ENCODE measurements around the gene CDK1. TPM values are rescaled to one million over a fixed set of nuclear protein-coding genes. Genes with fewer than 3 reads are reported as not detected.

Gene CDK1
- total RNA-seq, 2 experiments from 2014 or later = 155 to 156 TPM

DNA sequence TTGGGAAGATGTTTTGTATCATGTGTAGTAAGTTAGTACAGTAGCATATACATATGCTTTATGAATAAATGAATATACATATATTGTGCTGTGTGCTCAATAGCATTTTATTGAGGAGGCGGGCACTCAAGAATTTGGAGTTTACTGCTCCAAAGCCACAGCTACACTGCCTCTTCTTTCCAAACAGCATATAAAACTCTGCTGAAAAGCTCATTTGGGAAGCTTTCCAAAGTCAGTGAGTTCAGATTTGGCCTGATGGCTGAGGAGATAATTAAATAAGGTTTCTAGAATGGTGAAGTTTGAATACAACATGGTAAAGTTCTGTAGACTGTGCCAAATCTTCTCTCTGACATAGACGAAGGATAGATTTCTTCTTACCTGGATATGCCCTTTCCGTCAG is 29.8 kb downstream of the CDK1 start:
- CTCF ChIA-PET (ENCODE audit: unreplicated experiment) = no interaction called here
- TF ChIP-seq EZH2phosphoT487 (IDR thresholded peaks at IDR 0.05; ENCODE audit: borderline replicate concordance, low read depth, low read length) = no peak
- TF ChIP-seq, protein P1, sequence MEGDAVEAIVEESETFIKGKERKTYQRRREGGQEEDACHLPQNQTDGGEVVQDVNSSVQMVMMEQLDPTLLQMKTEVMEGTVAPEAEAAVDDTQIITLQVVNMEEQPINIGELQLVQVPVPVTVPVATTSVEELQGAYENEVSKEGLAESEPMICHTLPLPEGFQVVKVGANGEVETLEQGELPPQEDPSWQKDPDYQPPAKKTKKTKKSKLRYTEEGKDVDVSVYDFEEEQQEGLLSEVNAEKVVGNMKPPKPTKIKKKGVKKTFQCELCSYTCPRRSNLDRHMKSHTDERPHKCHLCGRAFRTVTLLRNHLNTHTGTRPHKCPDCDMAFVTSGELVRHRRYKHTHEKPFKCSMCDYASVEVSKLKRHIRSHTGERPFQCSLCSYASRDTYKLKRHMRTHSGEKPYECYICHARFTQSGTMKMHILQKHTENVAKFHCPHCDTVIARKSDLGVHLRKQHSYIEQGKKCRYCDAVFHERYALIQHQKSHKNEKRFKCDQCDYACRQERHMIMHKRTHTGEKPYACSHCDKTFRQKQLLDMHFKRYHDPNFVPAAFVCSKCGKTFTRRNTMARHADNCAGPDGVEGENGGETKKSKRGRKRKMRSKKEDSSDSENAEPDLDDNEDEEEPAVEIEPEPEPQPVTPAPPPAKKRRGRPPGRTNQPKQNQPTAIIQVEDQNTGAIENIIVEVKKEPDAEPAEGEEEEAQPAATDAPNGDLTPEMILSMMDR (conservative IDR thresholded peaks at IDR 0.05; ENCODE audit: low read length) = no peak
- intact Hi-C loops (cut with micrococcal nuclease; ENCODE audit: unreplicated experiment) = no loop called here

DNA sequence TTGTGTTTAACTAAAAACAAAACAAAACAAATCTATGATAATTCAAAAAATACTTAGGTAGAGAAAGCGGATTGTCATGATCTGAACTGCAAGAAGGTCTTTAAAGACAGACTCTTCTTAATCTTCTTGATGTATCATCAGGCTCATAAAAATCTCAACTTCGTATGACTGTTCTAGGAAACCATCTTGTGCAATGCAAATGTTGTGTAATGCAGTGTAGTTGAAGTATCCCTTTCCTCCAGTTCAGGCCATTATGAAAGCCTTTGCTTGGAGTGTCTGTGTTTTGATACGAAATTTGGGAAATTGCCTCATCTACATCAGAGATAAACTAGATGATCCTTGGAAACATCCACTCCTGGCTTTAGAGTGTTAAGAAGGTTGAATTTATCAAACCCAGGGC is 30.9 kb downstream of the CDK1 start:
- BruUV-seq (replicated peaks) = no TSS peak
- H3K4me2 ChIP-seq (ENCODE audit: low read length) = no peak overlapping the region
- H3K9me3 ChIP-seq (ENCODE audit: low read length) = no peaks in the 10 kb centered on the region
- H3K9me2 ChIP-seq (ENCODE audit: insufficient read depth, low read length) = no peaks in the 10 kb centered on the region
- TF ChIP-seq, protein P1 (conservative IDR thresholded peaks at IDR 0.05; ENCODE audit: low read length) = no peak
- TF ChIP-seq EZH2phosphoT487 (IDR thresholded peaks at IDR 0.05; ENCODE audit: borderline replicate concordance, low read depth, low read length) = no peak
- H3K4me1 ChIP-seq (ENCODE audit: insufficient read depth, low read length, poor library complexity, severe bottlenecking) = no peaks in the 10 kb centered on the region
- H3K27ac ChIP-seq (ENCODE audit: low read depth, low read length, poor library complexity, severe bottlenecking) = no peak overlapping the region
- H4K20me1 ChIP-seq (ENCODE audit: insufficient read depth, low read length) = no peaks in the 10 kb centered on the region
- no peaks in the 10 kb centered on the region for H3K79me2 ChIP-seq (ENCODE audit: insufficient read depth, low read depth, low read length)
- H2AFZ ChIP-seq (ENCODE audit: low read length) = no peak overlapping the region
- CTCF ChIA-PET (ENCODE audit: unreplicated experiment) = no interaction called here
- POLR2A ChIA-PET = no interaction called here
- H3K36me3 ChIP-seq (ENCODE audit: insufficient read depth, low read length) = no peaks in the 10 kb centered on the region
- no peak for DNase-seq (ENCODE audit: low spot score)
- no peak overlapping the region for H3K4me3 ChIP-seq (ENCODE audit: low read depth, low read length, poor library complexity, severe bottlenecking)
- intact Hi-C loops (cut with micrococcal nuclease; ENCODE audit: unreplicated experiment) = no loop called here

More for the DNA sequence above, 29.8 kb downstream of the CDK1 start:
- Histone ChIP-seq H2AFZ (ENCODE audit: low read length) (no peak overlapping the region), H3K9me2 (ENCODE audit: insufficient read depth, low read length) (no peaks in the 10 kb centered on the region), H3K4me2 (ENCODE audit: low read length) (no peak overlapping the region), H3K27ac (ENCODE audit: low read depth, low read length, poor library complexity, severe bottlenecking) (no peak overlapping the region), H3K4me1 (ENCODE audit: insufficient read depth, low read length, poor library complexity, severe bottlenecking) (no peaks in the 10 kb centered on the region), H3K79me2 (ENCODE audit: insufficient read depth, low read depth, low read length) (no peaks in the 10 kb centered on the region), H3K36me3 (ENCODE audit: insufficient read depth, low read length) (no peaks in the 10 kb centered on the region), H4K20me1 (ENCODE audit: insufficient read depth, low read length) (no peaks in the 10 kb centered on the region), H3K9me3 (ENCODE audit: low read length) (no peaks in the 10 kb centered on the region), H3K4me3 (ENCODE audit: low read depth, low read length, poor library complexity, severe bottlenecking) (no peak overlapping the region)
- POLR2A ChIA-PET = no interaction called here
- DNase-seq (ENCODE audit: low spot score) = no peak
- no TSS peak for BruUV-seq (replicated peaks)

- no peak for DNase-seq (ENCODE audit: low spot score)
- Histone ChIP-seq H3K36me3 (ENCODE audit: insufficient read depth, low read length) (no peaks in the 10 kb centered on the region), H3K27ac (ENCODE audit: low read depth, low read length, poor library complexity, severe bottlenecking) (no peak overlapping the region), H3K79me2 (ENCODE audit: insufficient read depth, low read depth, low read length) (no peaks in the 10 kb centered on the region), H3K4me1 (ENCODE audit: insufficient read depth, low read length, poor library complexity, severe bottlenecking) (no peaks in the 10 kb centered on the region), H3K4me2 (ENCODE audit: low read length) (no peak overlapping the region), H3K9me3 (ENCODE audit: low read length) (no peaks in the 10 kb centered on the region), H3K4me3 (ENCODE audit: low read depth, low read length, poor library complexity, severe bottlenecking) (no peak overlapping the region), H2AFZ (ENCODE audit: low read length) (no peak overlapping the region), H4K20me1 (ENCODE audit: insufficient read depth, low read length) (no peaks in the 10 kb centered on the region), H3K9me2 (ENCODE audit: insufficient read depth, low read length) (no peaks in the 10 kb centered on the region)
- BruUV-seq (replicated peaks) = no TSS peak
- TF ChIP-seq EZH2phosphoT487 (IDR thresholded peaks at IDR 0.05; ENCODE audit: borderline replicate concordance, low read depth, low read length) = no peak
- TF ChIP-seq, protein P1 (conservative IDR thresholded peaks at IDR 0.05; ENCODE audit: low read length) = no peak
- ChIA-PET POLR2A (interaction anchor here (0.5 kb wide), 1 partner anchor 944 kb away, joined by 3 read pairs; no protein-coding TSS in a partner anchor), CTCF (ENCODE audit: unreplicated experiment) (no interaction called here)
- intact Hi-C loops (cut with micrococcal nuclease; ENCODE audit: unreplicated experiment) = loop anchor here (10.0 kb wide), 3 partner anchors 334 to 924 kb away; no protein-coding TSS in a partner anchor
Observed at GRCh38 chr10:60810437-60811182, 32.3 kb downstream of the CDK1 start.

Measured in OCI-LY7 (cell line).